ENCODE measurements around the gene PKNOX2. TPM values are rescaled to one million over a fixed set of nuclear protein-coding genes. Genes with fewer than 3 reads are reported as not detected.
A peak's percentile ranks its signal among the peaks of the same experiment; 100 is the strongest.

PKNOX2 gene
- total and polyA plus RNA-seq, 9 donors, result 11.5 to 27.8 (median 24.5) TPM

- 100% methylated on average over 1 of the region's 2 CpGs for WGBS (ENCODE audit: insufficient coverage)
- Histone ChIP-seq H3K27me3 (ENCODE audit: control insufficient read depth, insufficient read depth, low read length) (no peaks in the 10 kb centered on the region), H3K9me3 (replicated peaks; ENCODE audit: control insufficient read depth, low read depth, low read length) (no peaks in the 10 kb centered on the region), H3K4me3 (ENCODE audit: low read length) (no peak overlapping the region), H3K4me1 (ENCODE audit: control insufficient read depth, insufficient read depth, low read length) (peaks cover 38% of the 10 kb centered on the region), H3K27ac (ENCODE audit: low read length) (no peak overlapping the region), H3K36me3 (ENCODE audit: control insufficient read depth, insufficient read depth, low read length) (peaks cover 14% of the 10 kb centered on the region)
- no peak for DNase-seq
These were observed 35.4 kb downstream of the PKNOX2 start for GRCh38 chr11:125199915-125200314.

DNA sequence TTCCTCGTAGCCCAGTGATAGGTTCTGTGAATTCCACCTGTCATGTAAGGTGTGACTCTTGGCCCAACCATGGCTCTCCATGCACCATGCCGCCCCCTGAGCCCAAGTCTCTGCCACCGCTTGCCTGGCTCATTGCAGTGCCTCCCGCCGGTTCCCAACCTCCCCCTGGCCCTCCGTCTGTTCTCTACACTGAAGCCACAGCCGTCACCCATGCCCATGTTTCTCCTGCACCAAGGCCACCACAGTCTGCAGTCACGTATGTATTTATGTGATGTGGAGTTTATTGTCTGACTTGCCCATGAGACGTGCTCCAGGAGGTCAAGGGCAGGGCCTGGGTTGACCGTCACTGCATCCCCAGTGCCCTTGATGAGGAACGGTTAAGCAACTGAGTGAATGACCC is 35.9 kb downstream of the PKNOX2 start:
- Histone ChIP-seq H3K9me3 (replicated peaks; ENCODE audit: control insufficient read depth, low read depth, low read length) (no peaks in the 10 kb centered on the region), H3K27ac (ENCODE audit: low read length) (no peak overlapping the region), H3K27me3 (ENCODE audit: control insufficient read depth, insufficient read depth, low read length) (no peaks in the 10 kb centered on the region), H3K4me3 (ENCODE audit: low read length) (no peak overlapping the region), H3K4me1 (ENCODE audit: control insufficient read depth, insufficient read depth, low read length) (peaks cover 38% of the 10 kb centered on the region), H3K36me3 (ENCODE audit: control insufficient read depth, insufficient read depth, low read length) (peaks cover 14% of the 10 kb centered on the region)
- 97% methylated on average over 8 of the region's 11 CpGs for WGBS (ENCODE audit: insufficient coverage)
- DNase-seq, result no peak

GRCh38 chr11:125201525-125202141 is 37.1 kb downstream of the PKNOX2 start:
- peaks cover 14% of the 10 kb centered on the region for H3K36me3 ChIP-seq (ENCODE audit: control insufficient read depth, insufficient read depth, low read length)
- H3K4me1 ChIP-seq (ENCODE audit: control insufficient read depth, insufficient read depth, low read length), result peaks cover 32% of the 10 kb centered on the region
- peak; percentile 30 for DNase-seq
- no peak overlapping the region for H3K4me3 ChIP-seq (ENCODE audit: low read length)
- no peaks in the 10 kb centered on the region for H3K27me3 ChIP-seq (ENCODE audit: control insufficient read depth, insufficient read depth, low read length)
- H3K27ac ChIP-seq (ENCODE audit: low read length), result no peak overlapping the region
- H3K9me3 ChIP-seq (replicated peaks; ENCODE audit: control insufficient read depth, low read depth, low read length), result no peaks in the 10 kb centered on the region
- WGBS (ENCODE audit: insufficient coverage), result 32% methylated on average over 6 of the region's 10 CpGs

GRCh38 chr11:125202362-125202880 is 37.9 kb downstream of the PKNOX2 start:
- Histone ChIP-seq H3K27ac (ENCODE audit: low read length) (no peak overlapping the region), H3K9me3 (replicated peaks; ENCODE audit: control insufficient read depth, low read depth, low read length) (no peaks in the 10 kb centered on the region), H3K4me1 (ENCODE audit: control insufficient read depth, insufficient read depth, low read length) (peaks cover 32% of the 10 kb centered on the region), H3K27me3 (ENCODE audit: control insufficient read depth, insufficient read depth, low read length) (no peaks in the 10 kb centered on the region), H3K4me3 (ENCODE audit: low read length) (no peak overlapping the region), H3K36me3 (ENCODE audit: control insufficient read depth, insufficient read depth, low read length) (peaks cover 14% of the 10 kb centered on the region)
- DNase-seq, result no peak
- WGBS (ENCODE audit: insufficient coverage), result 76% methylated on average over 2 of the region's 4 CpGs

DNA sequence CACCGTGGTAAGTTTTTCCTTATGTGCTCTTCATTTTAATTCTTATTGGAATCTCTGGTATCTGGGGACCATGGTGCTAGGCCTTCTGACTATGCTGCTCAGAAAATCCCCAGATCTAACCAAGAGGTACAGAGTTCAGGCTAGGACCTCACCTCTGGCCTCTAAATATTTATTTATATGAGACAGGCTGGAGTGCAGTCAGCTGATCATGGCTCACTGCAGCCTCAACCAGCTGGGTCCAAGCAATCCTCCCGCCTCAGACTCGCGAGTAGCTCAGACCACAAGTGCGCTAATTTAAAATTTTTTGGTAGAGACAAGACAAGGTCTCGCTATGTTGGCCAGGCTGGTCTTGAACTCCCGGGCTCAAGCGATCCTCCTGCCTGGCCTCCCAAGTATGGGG is 38.4 kb downstream of the PKNOX2 start:
- Histone ChIP-seq H3K27ac (ENCODE audit: low read length) (no peak overlapping the region), H3K36me3 (ENCODE audit: control insufficient read depth, insufficient read depth, low read length) (peaks cover 12% of the 10 kb centered on the region), H3K4me1 (ENCODE audit: control insufficient read depth, insufficient read depth, low read length) (peaks cover 32% of the 10 kb centered on the region), H3K4me3 (ENCODE audit: low read length) (no peak overlapping the region), H3K9me3 (replicated peaks; ENCODE audit: control insufficient read depth, low read depth, low read length) (no peaks in the 10 kb centered on the region), H3K27me3 (ENCODE audit: control insufficient read depth, insufficient read depth, low read length) (no peaks in the 10 kb centered on the region)
- WGBS (ENCODE audit: insufficient coverage), result 94% methylated on average over 7 of the region's 8 CpGs
- DNase-seq, result no peak

GRCh38 chr11:125207866-125208425 is 43.4 kb downstream of the PKNOX2 start:
- H3K27ac ChIP-seq (ENCODE audit: low read length), result no peak overlapping the region
- no peaks in the 10 kb centered on the region for H3K9me3 ChIP-seq (replicated peaks; ENCODE audit: control insufficient read depth, low read depth, low read length)
- no CpG with 5 or more reads among the region's 1 CpG for WGBS (ENCODE audit: insufficient coverage)
- DNase-seq, result no peak
- no peaks in the 10 kb centered on the region for H3K27me3 ChIP-seq (ENCODE audit: control insufficient read depth, insufficient read depth, low read length)
- peaks cover 10% of the 10 kb centered on the region for H3K36me3 ChIP-seq (ENCODE audit: control insufficient read depth, insufficient read depth, low read length)
- H3K4me1 ChIP-seq (ENCODE audit: control insufficient read depth, insufficient read depth, low read length), result peaks cover 50% of the 10 kb centered on the region
- H3K4me3 ChIP-seq (ENCODE audit: low read length), result no peak overlapping the region

GRCh38 chr11:125210066-125210465 is 45.5 kb downstream of the PKNOX2 start:
- Histone ChIP-seq H3K9me3 (replicated peaks; ENCODE audit: control insufficient read depth, low read depth, low read length) (no peaks in the 10 kb centered on the region), H3K4me1 (ENCODE audit: control insufficient read depth, insufficient read depth, low read length) (peaks cover 62% of the 10 kb centered on the region), H3K4me3 (ENCODE audit: low read length) (no peak overlapping the region), H3K27me3 (ENCODE audit: control insufficient read depth, insufficient read depth, low read length) (no peaks in the 10 kb centered on the region), H3K36me3 (ENCODE audit: control insufficient read depth, insufficient read depth, low read length) (peaks cover 2% of the 10 kb centered on the region), H3K27ac (ENCODE audit: low read length) (no peak overlapping the region)
- DNase-seq, result no peak
- 55% methylated on average over 2 of the region's 3 CpGs for WGBS (ENCODE audit: insufficient coverage)

DNA sequence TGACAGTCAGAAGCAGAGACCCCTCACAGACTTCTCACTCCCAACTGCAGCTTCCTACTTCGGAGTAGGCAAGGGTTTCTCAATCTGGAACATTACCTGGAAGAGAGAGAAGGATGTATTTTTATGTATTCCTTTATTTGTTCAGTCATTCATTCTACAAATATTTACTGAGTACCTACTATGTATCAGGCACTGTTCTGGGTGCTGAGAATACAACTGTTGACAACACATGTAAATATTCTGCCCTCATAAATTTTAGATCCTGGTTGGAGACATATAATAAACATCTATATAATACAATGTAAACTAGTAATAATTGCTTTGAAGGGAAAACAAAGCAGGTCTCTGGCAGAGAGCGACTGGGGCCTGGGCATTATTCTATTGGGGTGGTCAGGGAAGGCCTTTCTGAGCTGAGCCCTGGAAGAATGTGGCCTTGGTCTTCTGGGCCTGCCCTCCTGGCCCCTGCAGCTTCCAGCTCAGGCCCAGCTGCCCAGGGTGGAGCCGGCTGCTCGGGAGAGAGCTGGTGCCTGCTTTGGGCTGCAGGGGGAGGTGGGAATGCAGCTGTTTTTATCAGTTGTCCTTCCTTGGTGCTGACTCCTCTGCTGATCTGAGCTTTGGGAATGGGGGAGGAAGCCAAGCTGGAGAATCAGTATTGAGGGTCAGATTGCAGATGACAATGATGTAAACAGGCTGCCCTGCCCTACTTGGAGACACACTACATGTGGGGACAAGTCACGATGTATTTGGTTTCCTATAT is 46.8 kb downstream of the PKNOX2 start:
- no peak overlapping the region for H3K4me3 ChIP-seq (ENCODE audit: low read length)
- H3K36me3 ChIP-seq (ENCODE audit: control insufficient read depth, insufficient read depth, low read length), result peaks cover 2% of the 10 kb centered on the region
- no peaks in the 10 kb centered on the region for H3K9me3 ChIP-seq (replicated peaks; ENCODE audit: control insufficient read depth, low read depth, low read length)
- WGBS (ENCODE audit: insufficient coverage), result 32% methylated on average over 3 of the region's 5 CpGs
- H3K4me1 ChIP-seq (ENCODE audit: control insufficient read depth, insufficient read depth, low read length), result peaks cover 75% of the 10 kb centered on the region
- H3K27ac ChIP-seq (ENCODE audit: low read length), result peak overlapping the region; percentile 74
- peak; percentile 88 for DNase-seq
- H3K27me3 ChIP-seq (ENCODE audit: control insufficient read depth, insufficient read depth, low read length), result no peaks in the 10 kb centered on the region

DNA sequence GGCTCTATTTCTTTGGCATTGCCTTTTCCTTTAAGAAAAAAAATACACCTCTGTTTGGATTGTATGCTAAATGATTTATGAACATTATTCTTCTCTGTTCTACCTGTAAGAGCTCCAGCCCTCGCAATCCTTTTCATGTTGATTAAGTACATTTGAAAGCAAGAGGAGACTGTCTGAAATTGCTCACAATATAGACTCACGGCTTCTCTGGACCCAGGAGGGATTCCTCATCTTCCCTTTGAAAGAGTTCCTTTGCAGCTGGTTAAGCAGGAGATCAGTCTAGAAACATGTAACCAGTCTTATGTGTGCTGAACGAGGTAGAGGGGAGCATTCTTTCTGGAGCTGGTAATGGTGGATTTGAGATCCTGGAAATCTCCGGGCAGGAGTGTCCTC is 47.4 kb downstream of the PKNOX2 start:
- Histone ChIP-seq H3K9me3 (replicated peaks; ENCODE audit: control insufficient read depth, low read depth, low read length) (no peaks in the 10 kb centered on the region), H3K4me1 (ENCODE audit: control insufficient read depth, insufficient read depth, low read length) (peaks cover 80% of the 10 kb centered on the region), H3K4me3 (ENCODE audit: low read length) (no peak overlapping the region), H3K27me3 (ENCODE audit: control insufficient read depth, insufficient read depth, low read length) (no peaks in the 10 kb centered on the region), H3K27ac (ENCODE audit: low read length) (peak overlapping the region; percentile 74), H3K36me3 (ENCODE audit: control insufficient read depth, insufficient read depth, low read length) (peaks cover 2% of the 10 kb centered on the region)
- WGBS (ENCODE audit: insufficient coverage), result no CpG with 5 or more reads among the region's 4 CpGs
- no peak for DNase-seq
